ENCODE results near the gene AKR1C2.

GRCh38 chr10:5023177-5023805, 19.6 kb upstream of the AKR1C2 start:
- TF ChIP-seq ZNF121 (tag by site-specific recombination; IDR thresholded peaks at IDR 0.05), result no peak
- no peak for TF ChIP-seq TCF7L2 (IDR thresholded peaks at IDR 0.05; ENCODE audit: borderline replicate concordance, low read depth, low read length)
- TF ChIP-seq CTCF (tag by site-specific recombination; IDR thresholded peaks at IDR 0.05), result no peak
- TF ChIP-seq ZNF280D (tag by site-specific recombination; IDR thresholded peaks at IDR 0.05), result no peak
- no peak for TF ChIP-seq ZNF629 (tag by site-specific recombination; IDR thresholded peaks at IDR 0.05)
- no peak for TF ChIP-seq ZNF621 (tag by site-specific recombination; IDR thresholded peaks at IDR 0.05)
- TF ChIP-seq ZNF580 (tag by site-specific recombination; IDR thresholded peaks at IDR 0.05), result no peak
